ENCODE measurements around the gene ARHGAP40.
A peak's percentile ranks its signal among the peaks of the same experiment; 100 is the strongest.

ARHGAP40 gene

DNA sequence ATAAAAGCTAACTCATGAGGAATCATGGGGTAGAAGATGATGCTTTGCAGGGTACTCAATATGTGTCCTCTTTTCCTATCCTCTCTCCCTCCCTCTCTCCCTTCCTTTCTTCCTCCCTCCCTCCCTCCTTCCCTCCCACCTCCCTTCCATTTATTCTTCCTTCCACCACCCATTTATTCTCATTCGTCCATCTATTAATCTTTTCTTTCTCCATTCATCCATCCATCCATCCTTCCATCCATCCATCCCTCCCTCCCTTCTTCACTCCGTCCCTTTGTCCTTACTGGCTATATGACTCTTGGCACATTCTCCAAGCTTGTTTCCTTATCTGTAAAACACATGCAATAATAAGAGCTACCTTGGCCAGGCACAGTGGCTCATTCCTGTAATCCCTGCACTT is 40.9 kb downstream of the ARHGAP40 start:
- H3K36me3 ChIP-seq (ENCODE audit: control insufficient read depth in 1 of 2, insufficient read depth in 2 of 2, low read length in 2 of 2) = no peaks in the 10 kb centered on the region

GRCh38 chr20:38644588-38645260 is 43.1 kb downstream of the ARHGAP40 start:
- Histone ChIP-seq H3K4me3 (ENCODE audit: low read depth in 1 of 2, low read length in 2 of 2) (no peak overlapping the region), H3K9me3 (ENCODE audit: control insufficient read depth in 1 of 2, low read length in 2 of 2) (no peaks in the 10 kb centered on the region), H3K36me3 (ENCODE audit: control insufficient read depth in 1 of 2, insufficient read depth in 2 of 2, low read length in 2 of 2) (no peaks in the 10 kb centered on the region), H3K27me3 (ENCODE audit: low read depth, low read length) (peaks cover 16% of the 10 kb centered on the region), H3K4me1 (ENCODE audit: control insufficient read depth in 1 of 2, insufficient read depth in 2 of 2, low read length in 2 of 2) (peaks cover 0 to 10% of the 10 kb centered on the region in 2 donors), H3K27ac (ENCODE audit: low read length) (no peak overlapping the region)

More for the DNA sequence above, 40.9 kb downstream of the ARHGAP40 start:
- peaks cover 13% of the 10 kb centered on the region for H3K27me3 ChIP-seq (ENCODE audit: low read depth, low read length)
- H3K9me3 ChIP-seq (ENCODE audit: control insufficient read depth in 1 of 2, low read length in 2 of 2) = no peaks in the 10 kb centered on the region
- no peak overlapping the region for H3K4me3 ChIP-seq (ENCODE audit: low read depth in 1 of 2, low read length in 2 of 2)
- no peak overlapping the region for H3K27ac ChIP-seq (ENCODE audit: low read length)
- H3K4me1 ChIP-seq (ENCODE audit: control insufficient read depth in 1 of 2, insufficient read depth in 2 of 2, low read length in 2 of 2) = peaks cover 0 to 10% of the 10 kb centered on the region in 2 donors

GRCh38 chr20:38645351-38645750 is 43.7 kb downstream of the ARHGAP40 start:
- Histone ChIP-seq H3K27me3 (ENCODE audit: low read depth, low read length) (peaks cover 19% of the 10 kb centered on the region), H3K4me3 (ENCODE audit: low read depth in 1 of 2, low read length in 2 of 2) (no peak overlapping the region), H3K36me3 (ENCODE audit: control insufficient read depth in 1 of 2, insufficient read depth in 2 of 2, low read length in 2 of 2) (no peaks in the 10 kb centered on the region), H3K4me1 (ENCODE audit: control insufficient read depth in 1 of 2, insufficient read depth in 2 of 2, low read length in 2 of 2) (peaks cover 0 to 10% of the 10 kb centered on the region in 2 donors), H3K9me3 (ENCODE audit: control insufficient read depth in 1 of 2, low read length in 2 of 2) (no peaks in the 10 kb centered on the region), H3K27ac (ENCODE audit: low read length) (no peak overlapping the region)

- Histone ChIP-seq H3K36me3 (ENCODE audit: control insufficient read depth in 1 of 2, insufficient read depth in 2 of 2, low read length in 2 of 2) (no peaks in the 10 kb centered on the region), H3K27ac (ENCODE audit: low read length) (no peak overlapping the region), H3K27me3 (ENCODE audit: low read depth, low read length) (peaks cover 19% of the 10 kb centered on the region), H3K9me3 (ENCODE audit: control insufficient read depth in 1 of 2, low read length in 2 of 2) (no peaks in the 10 kb centered on the region), H3K4me1 (ENCODE audit: control insufficient read depth in 1 of 2, insufficient read depth in 2 of 2, low read length in 2 of 2) (peaks cover 0 to 10% of the 10 kb centered on the region in 2 donors), H3K4me3 (ENCODE audit: low read depth in 1 of 2, low read length in 2 of 2) (peak overlapping the region; percentile 15 to 41)
Measured at GRCh38 chr20:38645980-38646858, 44.6 kb downstream of the ARHGAP40 start.

- no peak overlapping the region for H3K4me3 ChIP-seq (ENCODE audit: low read depth in 1 of 2, low read length in 2 of 2)
- H3K27me3 ChIP-seq (ENCODE audit: low read depth, low read length) = peaks cover 19% of the 10 kb centered on the region
- H3K27ac ChIP-seq (ENCODE audit: low read length) = no peak overlapping the region
- no peaks in the 10 kb centered on the region for H3K36me3 ChIP-seq (ENCODE audit: control insufficient read depth in 1 of 2, insufficient read depth in 2 of 2, low read length in 2 of 2)
- no peaks in the 10 kb centered on the region for H3K9me3 ChIP-seq (ENCODE audit: control insufficient read depth in 1 of 2, low read length in 2 of 2)
- H3K4me1 ChIP-seq (ENCODE audit: control insufficient read depth in 1 of 2, insufficient read depth in 2 of 2, low read length in 2 of 2) = peaks cover 0 to 10% of the 10 kb centered on the region in 2 donors
Measured at GRCh38 chr20:38649275-38649891, 47.8 kb downstream of the ARHGAP40 start.

- Histone ChIP-seq H3K4me3 (ENCODE audit: low read depth in 1 of 2, low read length in 2 of 2) (no peak overlapping the region), H3K4me1 (ENCODE audit: control insufficient read depth in 1 of 2, insufficient read depth in 2 of 2, low read length in 2 of 2) (peaks cover 0 to 10% of the 10 kb centered on the region in 2 donors), H3K36me3 (ENCODE audit: control insufficient read depth in 1 of 2, insufficient read depth in 2 of 2, low read length in 2 of 2) (no peaks in the 10 kb centered on the region), H3K27me3 (ENCODE audit: low read depth, low read length) (peaks cover 19% of the 10 kb centered on the region), H3K27ac (ENCODE audit: low read length) (no peak overlapping the region), H3K9me3 (ENCODE audit: control insufficient read depth in 1 of 2, low read length in 2 of 2) (no peaks in the 10 kb centered on the region)
Measured at GRCh38 chr20:38650010-38650409, 48.4 kb downstream of the ARHGAP40 start.

DNA sequence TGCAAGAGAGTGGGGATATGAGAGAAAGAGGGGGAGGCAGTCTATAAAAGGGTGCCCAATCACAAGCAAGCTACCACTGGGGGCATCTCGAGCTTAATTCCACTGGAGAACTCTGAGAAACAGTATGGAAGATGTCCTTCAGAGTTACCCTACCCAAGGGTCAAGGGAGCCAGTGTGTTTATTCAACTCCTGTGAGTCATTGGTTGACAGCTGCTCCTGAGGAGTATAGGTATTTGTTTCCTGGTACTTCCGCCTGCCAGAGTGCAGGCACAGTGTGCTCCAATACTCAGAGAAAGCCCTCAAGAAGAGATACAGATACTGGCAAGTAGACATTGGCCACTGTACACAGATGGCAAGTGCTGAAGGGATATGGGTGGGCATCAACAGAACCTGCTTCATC is 49.5 kb downstream of the ARHGAP40 start:
- H3K9me3 ChIP-seq (ENCODE audit: control insufficient read depth in 1 of 2, low read length in 2 of 2) = no peaks in the 10 kb centered on the region
- H3K27me3 ChIP-seq (ENCODE audit: low read depth, low read length) = peaks cover 11% of the 10 kb centered on the region
- no peak overlapping the region for H3K27ac ChIP-seq (ENCODE audit: low read length)
- no peaks in the 10 kb centered on the region for H3K36me3 ChIP-seq (ENCODE audit: control insufficient read depth in 1 of 2, insufficient read depth in 2 of 2, low read length in 2 of 2)
- H3K4me3 ChIP-seq (ENCODE audit: low read depth in 1 of 2, low read length in 2 of 2) = no peak overlapping the region
- H3K4me1 ChIP-seq (ENCODE audit: control insufficient read depth in 1 of 2, insufficient read depth in 2 of 2, low read length in 2 of 2) = peaks cover 0 to 5% of the 10 kb centered on the region in 2 donors

- H3K9me3 ChIP-seq (ENCODE audit: control insufficient read depth in 1 of 2, low read length in 2 of 2) = no peaks in the 10 kb centered on the region
- no peak overlapping the region for H3K4me3 ChIP-seq (ENCODE audit: low read depth in 1 of 2, low read length in 2 of 2)
- H3K4me1 ChIP-seq (ENCODE audit: control insufficient read depth in 1 of 2, insufficient read depth in 2 of 2, low read length in 2 of 2) = peaks cover 0 to 1% of the 10 kb centered on the region in 2 donors
- peaks cover 10% of the 10 kb centered on the region for H3K27me3 ChIP-seq (ENCODE audit: low read depth, low read length)
- no peaks in the 10 kb centered on the region for H3K36me3 ChIP-seq (ENCODE audit: control insufficient read depth in 1 of 2, insufficient read depth in 2 of 2, low read length in 2 of 2)
- no peak overlapping the region for H3K27ac ChIP-seq (ENCODE audit: low read length)
Measured at GRCh38 chr20:38651562-38651961, 50.0 kb downstream of the ARHGAP40 start.

DNA sequence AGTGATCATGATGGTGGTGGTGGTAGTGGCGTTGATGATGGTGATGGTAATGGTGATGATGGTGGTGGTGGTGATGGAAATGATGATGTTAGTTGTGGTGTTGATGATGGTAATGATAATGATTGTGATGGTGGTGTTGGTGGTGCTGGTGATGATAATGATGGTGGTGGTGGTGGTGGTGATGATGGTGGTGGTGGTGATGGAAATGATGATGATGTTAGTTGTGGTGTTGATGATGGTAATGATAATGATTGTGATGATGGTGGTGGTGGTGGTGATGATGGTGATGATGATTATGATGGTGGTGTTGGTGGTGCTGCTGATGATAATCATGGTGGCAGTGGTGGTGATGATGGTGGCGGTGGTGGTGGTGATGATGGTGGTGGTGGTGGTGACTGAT is 51.4 kb downstream of the ARHGAP40 start:
- Histone ChIP-seq H3K27ac (ENCODE audit: low read length) (no peak overlapping the region), H3K27me3 (ENCODE audit: low read depth, low read length) (peaks cover 12% of the 10 kb centered on the region), H3K9me3 (ENCODE audit: control insufficient read depth in 1 of 2, low read length in 2 of 2) (no peaks in the 10 kb centered on the region), H3K4me3 (ENCODE audit: low read depth in 1 of 2, low read length in 2 of 2) (no peak overlapping the region), H3K4me1 (ENCODE audit: control insufficient read depth in 1 of 2, insufficient read depth in 2 of 2, low read length in 2 of 2) (no peaks in the 10 kb centered on the region), H3K36me3 (ENCODE audit: control insufficient read depth in 1 of 2, insufficient read depth in 2 of 2, low read length in 2 of 2) (no peaks in the 10 kb centered on the region)

- Histone ChIP-seq H3K27ac (ENCODE audit: low read length) (no peak overlapping the region), H3K4me3 (ENCODE audit: low read depth in 1 of 2, low read length in 2 of 2) (no peak overlapping the region), H3K4me1 (ENCODE audit: control insufficient read depth in 1 of 2, insufficient read depth in 2 of 2, low read length in 2 of 2) (no peaks in the 10 kb centered on the region), H3K36me3 (ENCODE audit: control insufficient read depth in 1 of 2, insufficient read depth in 2 of 2, low read length in 2 of 2) (no peaks in the 10 kb centered on the region), H3K27me3 (ENCODE audit: low read depth, low read length) (peaks cover 12% of the 10 kb centered on the region), H3K9me3 (ENCODE audit: control insufficient read depth in 1 of 2, low read length in 2 of 2) (no peaks in the 10 kb centered on the region)
Measured at GRCh38 chr20:38657390-38657789, 55.8 kb downstream of the ARHGAP40 start.

DNA sequence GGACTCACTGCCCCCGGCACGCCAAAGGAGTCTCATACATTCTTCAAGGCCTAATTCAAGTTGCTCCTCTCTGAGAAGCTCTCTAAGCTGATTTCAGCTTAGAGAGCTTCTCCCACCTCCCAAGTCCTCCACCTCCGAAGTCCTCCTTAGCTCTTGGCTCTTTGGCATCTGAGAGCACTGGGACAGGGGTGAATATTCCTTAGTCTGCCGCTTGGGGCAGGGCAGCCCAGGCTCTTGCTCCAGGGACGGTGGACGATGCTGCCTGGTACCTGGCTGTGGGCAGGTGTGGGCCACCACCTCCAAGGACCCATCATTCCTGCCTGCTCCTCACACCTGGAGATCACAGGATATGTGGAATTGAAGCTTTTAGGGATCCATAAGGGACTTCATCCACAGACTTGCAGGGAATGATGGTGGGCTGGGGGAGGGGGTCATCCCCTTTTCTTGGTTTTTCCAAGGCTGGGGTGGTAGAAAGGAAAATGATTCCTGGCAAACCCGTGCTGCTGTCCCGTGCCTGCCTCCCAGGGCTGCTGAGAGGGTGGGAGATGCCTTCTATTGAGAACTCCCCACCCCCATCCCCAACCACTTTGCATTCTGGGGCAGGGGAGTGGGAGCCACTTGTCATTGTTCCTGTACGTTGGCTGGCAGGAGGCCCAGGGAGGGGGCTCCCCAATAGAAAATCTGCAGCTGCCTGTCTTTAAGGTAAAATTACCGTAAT is 57.4 kb downstream of the ARHGAP40 start:
- Histone ChIP-seq H3K27me3 (ENCODE audit: low read depth, low read length) (peaks cover 12% of the 10 kb centered on the region), H3K4me3 (ENCODE audit: low read depth in 1 of 2, low read length in 2 of 2) (no peak overlapping the region), H3K4me1 (ENCODE audit: control insufficient read depth in 1 of 2, insufficient read depth in 2 of 2, low read length in 2 of 2) (no peaks in the 10 kb centered on the region), H3K27ac (ENCODE audit: low read length) (no peak overlapping the region), H3K9me3 (ENCODE audit: control insufficient read depth in 1 of 2, low read length in 2 of 2) (peaks cover 0 to 2% of the 10 kb centered on the region in 2 donors), H3K36me3 (ENCODE audit: control insufficient read depth in 1 of 2, insufficient read depth in 2 of 2, low read length in 2 of 2) (no peaks in the 10 kb centered on the region)
